ENCODE measurements around the gene NCAPG.

The NCAPG gene

GRCh38 chr4:17884511-17884910 is 73.7 kb downstream of the NCAPG start:
- no peak for DNase-seq

GRCh38 chr4:17889692-17890091 is 78.9 kb downstream of the NCAPG start:
- DNase-seq = no peak

- no peak for DNase-seq
Measured at GRCh38 chr4:17894421-17894820, 83.6 kb downstream of the NCAPG start.
